ENCODE results near the gene IFT172. TPM values are rescaled to one million over a fixed set of nuclear protein-coding genes. Genes with fewer than 3 reads are reported as not detected.

Gene IFT172
- total and polyA plus RNA-seq, 3 experiments from 2014 or later = 5.3 to 13.8 (median 12.0) TPM

DNA sequence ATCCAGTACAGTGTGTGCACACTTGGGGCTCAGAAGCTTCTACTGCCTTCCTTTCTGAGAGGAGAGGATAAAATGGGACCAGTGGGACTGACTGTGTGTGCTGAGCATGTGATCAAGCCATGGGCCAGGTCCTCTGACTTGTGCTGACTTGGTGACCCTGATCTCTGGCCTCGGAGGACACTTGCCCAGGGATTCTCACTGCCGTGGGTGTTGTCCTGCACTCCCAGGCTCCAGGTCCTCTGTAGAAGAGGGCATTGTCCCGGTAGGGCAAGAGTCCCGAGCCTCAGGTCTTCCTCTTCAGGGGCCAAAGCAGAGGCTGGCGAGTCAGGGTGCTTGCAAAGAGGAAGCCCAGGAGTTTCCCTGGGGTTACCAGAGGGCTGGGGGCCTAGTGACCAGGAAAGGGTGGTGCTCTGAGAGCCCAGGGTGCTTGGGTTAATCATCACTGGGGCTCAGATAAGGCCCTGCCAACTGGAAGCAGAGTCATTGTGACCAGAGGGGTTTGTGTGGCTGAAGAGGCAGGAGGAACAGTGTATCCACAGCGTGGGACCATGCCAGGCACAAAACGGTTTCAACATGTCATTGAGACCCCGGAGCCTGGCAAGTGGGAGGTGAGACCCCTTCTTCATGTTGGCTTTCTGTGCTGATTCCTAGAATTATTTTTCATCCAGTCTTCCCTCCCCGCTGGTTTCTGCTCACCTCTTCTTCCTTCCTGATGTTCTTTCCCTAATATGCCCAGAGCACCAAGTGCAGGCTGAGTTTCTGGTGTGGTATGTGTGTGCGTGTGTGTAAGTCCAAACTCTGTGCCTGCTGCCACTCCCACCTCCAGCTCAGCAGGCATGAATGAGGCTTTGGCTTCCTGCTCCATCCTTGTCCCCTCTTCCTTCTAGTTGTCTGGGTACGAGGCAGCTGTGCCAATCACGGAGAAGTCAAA lies 7.1 kb upstream of the IFT172 start, which contains the start of gene GCKR:
Gene GCKR (plus strand): TSS at position 483 of the 931 bp plus-strand sequence. CDS start 66 bp downstream, at position 549.
- no peak for DNase-seq
- no peaks in the 10 kb centered on the region for H3K9me3 ChIP-seq (ENCODE audit: low read length)
- Mint-ChIP-seq H3K4me1 (peaks cover 4 to 19% (median 8%) of the 10 kb centered on the region in 3 donors), H3K36me3 (no peaks in the 10 kb centered on the region), H3K27ac (peak within 1 kb of the TSS in 4 of 8 donors; percentile 5 to 73 (median 31)), H3K9me3 (no peaks in the 10 kb centered on the region), H3K27me3 (peaks cover 52 to 55% of the 10 kb centered on the region in 2 donors), H3K4me3 (peak within 1 kb of the TSS; percentile 14 to 75 (median 47))
- no peaks in the 10 kb centered on the region for H3K36me3 ChIP-seq (ENCODE audit: insufficient read depth, low read length)
- H3K27ac ChIP-seq (ENCODE audit: low read depth, low read length) = no peak within 1 kb of the TSS
- CTCF ChIA-PET = no interaction called here
- no peak within 1 kb of the TSS for H3K4me3 ChIP-seq (ENCODE audit: low read length)
- peaks cover 33% of the 10 kb centered on the region for H3K27me3 ChIP-seq (ENCODE audit: insufficient read depth, low read length, poor library complexity, severe bottlenecking)
- POLR2A ChIA-PET = no interaction called here
- peaks cover 9% of the 10 kb centered on the region for H3K4me1 ChIP-seq (ENCODE audit: insufficient read depth, low read length)

DNA sequence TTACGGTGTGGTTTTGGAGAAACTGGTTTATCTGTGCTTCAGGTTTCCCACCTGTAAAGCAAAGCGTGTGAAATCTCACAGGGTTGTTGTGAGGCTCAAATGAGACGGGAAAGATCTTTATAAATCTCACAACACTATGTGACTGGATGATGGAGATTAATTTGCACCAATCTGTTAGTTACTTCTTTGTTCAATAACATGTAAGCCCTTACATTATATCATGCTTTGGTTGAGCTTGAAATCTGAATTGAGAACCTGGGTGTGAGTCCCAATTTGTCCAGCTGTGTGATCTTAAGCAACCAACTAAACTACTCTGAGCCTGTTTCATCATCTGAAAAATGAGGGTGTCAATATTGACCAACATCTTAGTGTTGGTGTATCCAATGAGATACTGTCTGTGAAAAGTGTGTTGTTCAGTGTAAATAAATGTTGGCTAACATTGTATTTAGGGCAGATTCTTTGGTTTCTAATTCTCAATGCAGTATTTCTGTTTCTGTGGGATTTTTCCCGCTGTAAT lies 6.4 kb upstream of the IFT172 start:
- ChIA-PET POLR2A (no interaction called here), CTCF (no interaction called here)
- Mint-ChIP-seq H3K27ac (peak overlapping the region in 3 of 8 donors; percentile 5 to 73 (median 27)), H3K4me1 (peaks cover 4 to 20% (median 8%) of the 10 kb centered on the region in 3 donors), H3K9me3 (no peaks in the 10 kb centered on the region), H3K4me3 (peak overlapping the region; percentile 14 to 75 (median 47)), H3K27me3 (peaks cover 52 to 55% of the 10 kb centered on the region in 2 donors), H3K36me3 (no peaks in the 10 kb centered on the region)
- no peaks in the 10 kb centered on the region for H3K9me3 ChIP-seq (ENCODE audit: low read length)
- no peak for DNase-seq
- peaks cover 9% of the 10 kb centered on the region for H3K4me1 ChIP-seq (ENCODE audit: insufficient read depth, low read length)
- no peaks in the 10 kb centered on the region for H3K36me3 ChIP-seq (ENCODE audit: insufficient read depth, low read length)
- H3K27ac ChIP-seq (ENCODE audit: low read depth, low read length) = no peak overlapping the region
- H3K4me3 ChIP-seq (ENCODE audit: low read length) = no peak overlapping the region
- peaks cover 33% of the 10 kb centered on the region for H3K27me3 ChIP-seq (ENCODE audit: insufficient read depth, low read length, poor library complexity, severe bottlenecking)

DNA sequence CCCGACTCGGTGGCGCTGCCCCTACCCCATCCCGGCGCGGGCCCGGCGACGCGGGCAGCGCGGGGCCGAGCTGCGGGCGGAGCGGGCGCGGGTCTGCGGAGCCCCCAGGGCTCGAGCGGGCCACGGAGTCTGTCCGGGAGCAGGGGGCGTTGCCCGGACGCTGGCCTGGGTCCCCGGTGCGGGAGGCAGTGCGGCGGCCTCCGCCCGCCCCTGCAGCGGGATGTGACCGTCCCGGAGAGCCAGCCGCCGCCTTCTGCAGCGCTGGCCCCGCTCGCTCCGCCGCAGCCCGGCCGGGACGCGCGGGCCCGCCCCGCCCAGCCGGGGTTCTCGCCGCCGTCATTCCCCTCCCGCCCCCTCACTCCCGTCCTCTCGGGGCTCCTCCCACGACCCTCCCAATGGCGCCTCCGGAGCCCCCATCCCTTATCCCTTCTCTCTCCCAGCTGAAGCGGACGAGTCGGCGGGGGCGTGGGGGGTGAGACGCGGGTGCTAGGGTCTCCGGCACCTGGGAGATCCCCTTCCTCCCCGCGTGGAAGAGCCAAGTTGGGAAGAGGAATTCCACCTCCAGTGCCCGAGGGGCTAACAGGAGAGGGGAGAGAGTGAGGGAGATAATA lies 5.5 kb upstream of the IFT172 start, which contains the start of gene FNDC4:
Gene FNDC4 (minus strand): TSS at position 257 of the 611 bp plus-strand sequence. CDS start 521 bp downstream, outside the sequence.
- ChIA-PET CTCF (no interaction called here), POLR2A (no interaction called here)
- no peaks in the 10 kb centered on the region for H3K9me3 ChIP-seq (ENCODE audit: low read length)
- Mint-ChIP-seq H3K27ac (peak within 1 kb of the TSS in 4 of 8 donors; percentile 32 to 84 (median 72)), H3K36me3 (no peaks in the 10 kb centered on the region), H3K4me1 (peaks cover 6 to 26% (median 10%) of the 10 kb centered on the region in 3 donors), H3K4me3 (peak within 1 kb of the TSS; percentile 14 to 89 (median 68)), H3K9me3 (no peaks in the 10 kb centered on the region), H3K27me3 (peaks cover 52 to 55% of the 10 kb centered on the region in 2 donors)
- peaks cover 9% of the 10 kb centered on the region for H3K4me1 ChIP-seq (ENCODE audit: insufficient read depth, low read length)
- DNase-seq = peak in 4 of 5 donors; percentile 14 to 49 (median 19)
- H3K27me3 ChIP-seq (ENCODE audit: insufficient read depth, low read length, poor library complexity, severe bottlenecking) = peaks cover 33% of the 10 kb centered on the region
- H3K36me3 ChIP-seq (ENCODE audit: insufficient read depth, low read length) = no peaks in the 10 kb centered on the region
- H3K27ac ChIP-seq (ENCODE audit: low read depth, low read length) = no peak within 1 kb of the TSS
- H3K4me3 ChIP-seq (ENCODE audit: low read length) = peak within 1 kb of the TSS; percentile 21

DNA sequence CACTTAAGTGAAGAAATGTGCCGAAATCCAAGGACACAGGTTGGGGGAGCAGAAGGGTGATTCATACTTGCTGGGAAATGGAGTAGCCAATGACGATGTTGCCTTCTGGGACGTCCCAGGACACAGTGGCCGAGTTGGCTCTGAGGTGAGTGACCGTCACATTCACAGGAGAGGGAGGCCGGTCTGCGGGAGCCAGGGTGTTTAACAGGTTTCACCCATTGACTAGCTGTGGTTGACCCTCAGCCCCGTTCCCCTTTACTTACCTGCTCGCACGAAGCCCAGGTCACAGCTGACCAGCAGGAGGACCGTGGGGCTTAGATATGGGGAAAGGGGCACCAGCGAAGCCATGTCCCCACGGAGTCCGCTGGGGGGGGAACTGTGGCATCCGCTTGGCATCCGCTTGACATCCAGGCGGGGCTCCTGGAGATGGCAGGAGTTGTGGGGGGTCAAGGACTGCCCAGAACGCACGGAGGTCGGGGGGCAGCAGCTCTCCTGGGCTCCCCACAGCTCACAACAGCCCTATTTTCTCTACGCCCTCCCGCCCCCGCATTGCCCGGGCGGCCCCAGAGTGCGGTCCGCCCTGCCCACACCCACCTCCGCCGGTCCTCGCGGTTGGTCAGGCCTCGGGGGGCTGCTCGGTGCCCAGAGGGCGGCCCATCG lies 4.9 kb upstream of the IFT172 start:
- Mint-ChIP-seq H3K36me3 (peaks cover 0 to under 1% (median 0%) of the 10 kb centered on the region in 3 donors), H3K9me3 (no peaks in the 10 kb centered on the region), H3K4me3 (peak overlapping the region in 6 of 7 donors; percentile 49 to 80 (median 56)), H3K27me3 (peaks cover 52 to 54% of the 10 kb centered on the region in 2 donors), H3K4me1 (peaks cover 13 to 33% (median 17%) of the 10 kb centered on the region in 3 donors), H3K27ac (peak overlapping the region in 4 of 8 donors; percentile 31 to 84 (median 56))
- Histone ChIP-seq H3K9me3 (ENCODE audit: low read length) (no peaks in the 10 kb centered on the region), H3K4me1 (ENCODE audit: insufficient read depth, low read length) (peaks cover 10% of the 10 kb centered on the region), H3K27ac (ENCODE audit: low read depth, low read length) (no peak overlapping the region), H3K36me3 (ENCODE audit: insufficient read depth, low read length) (no peaks in the 10 kb centered on the region), H3K4me3 (ENCODE audit: low read length) (no peak overlapping the region), H3K27me3 (ENCODE audit: insufficient read depth, low read length, poor library complexity, severe bottlenecking) (peaks cover 33% of the 10 kb centered on the region)
- peak in 1 of 5 donors; percentile 20 for DNase-seq
- ChIA-PET POLR2A (no interaction called here), CTCF (no interaction called here)

DNA sequence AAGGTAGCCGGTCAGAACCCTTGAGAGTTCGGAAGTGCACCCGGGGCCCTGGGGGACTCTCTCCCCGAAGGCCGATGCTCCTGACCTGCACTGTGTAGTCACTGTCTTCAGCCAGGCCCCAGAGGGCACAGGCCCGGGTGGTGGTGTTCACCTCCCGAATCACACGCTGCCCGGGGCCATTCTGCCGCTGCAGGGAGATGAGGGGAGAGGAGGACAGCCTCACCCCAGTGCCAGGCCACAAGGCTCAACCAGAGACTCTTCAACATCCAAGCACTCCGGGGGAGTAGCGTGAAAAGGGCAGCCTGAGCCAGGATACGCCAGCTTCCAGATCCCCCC lies 4.4 kb upstream of the IFT172 start:
- no peaks in the 10 kb centered on the region for H3K9me3 ChIP-seq (ENCODE audit: low read length)
- no peak for DNase-seq
- peaks cover 33% of the 10 kb centered on the region for H3K27me3 ChIP-seq (ENCODE audit: insufficient read depth, low read length, poor library complexity, severe bottlenecking)
- H3K9me3 Mint-ChIP-seq = no peaks in the 10 kb centered on the region
- POLR2A ChIA-PET = no interaction called here
- CTCF ChIA-PET = no interaction called here
- H3K36me3 Mint-ChIP-seq = peaks cover 0 to 2% (median 0%) of the 10 kb centered on the region in 3 donors
- H3K36me3 ChIP-seq (ENCODE audit: insufficient read depth, low read length) = no peaks in the 10 kb centered on the region
- H3K27ac ChIP-seq (ENCODE audit: low read depth, low read length) = no peak overlapping the region
- H3K4me3 Mint-ChIP-seq = peak overlapping the region in 6 of 7 donors; percentile 22 to 80 (median 54)
- peaks cover 17 to 37% (median 22%) of the 10 kb centered on the region in 3 donors for H3K4me1 Mint-ChIP-seq
- peaks cover 15% of the 10 kb centered on the region for H3K4me1 ChIP-seq (ENCODE audit: insufficient read depth, low read length)
- peaks cover 51 to 52% of the 10 kb centered on the region in 2 donors for H3K27me3 Mint-ChIP-seq
- H3K4me3 ChIP-seq (ENCODE audit: low read length) = no peak overlapping the region
- peak overlapping the region in 5 of 8 donors; percentile 6 to 64 (median 43) for H3K27ac Mint-ChIP-seq

DNA sequence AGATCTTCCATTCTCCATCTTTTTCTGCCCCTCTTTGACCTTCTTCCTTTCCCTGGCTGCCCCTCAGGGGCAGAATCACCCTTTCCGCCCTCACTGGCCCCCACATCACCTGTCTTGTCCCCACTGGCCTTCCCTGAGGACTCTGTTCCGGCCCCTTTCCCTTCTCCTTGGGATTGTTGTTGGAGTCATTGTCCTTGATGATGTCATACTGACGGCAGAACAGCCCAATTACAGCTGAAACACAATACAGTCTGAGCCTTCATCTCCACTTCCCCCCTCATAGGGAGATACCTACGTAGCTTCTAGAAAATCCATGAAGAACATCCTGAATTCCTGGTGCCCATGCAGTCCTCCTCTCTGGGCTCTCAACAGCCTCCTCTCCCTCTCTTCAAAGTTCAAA lies 3.0 kb upstream of the IFT172 start:
- Histone ChIP-seq H3K4me3 (ENCODE audit: low read length) (no peak overlapping the region), H3K27ac (ENCODE audit: low read depth, low read length) (no peak overlapping the region), H3K36me3 (ENCODE audit: insufficient read depth, low read length) (no peaks in the 10 kb centered on the region), H3K27me3 (ENCODE audit: insufficient read depth, low read length, poor library complexity, severe bottlenecking) (peaks cover 33% of the 10 kb centered on the region), H3K9me3 (ENCODE audit: low read length) (no peaks in the 10 kb centered on the region), H3K4me1 (ENCODE audit: insufficient read depth, low read length) (peaks cover 18% of the 10 kb centered on the region)
- POLR2A ChIA-PET = interaction anchor here (0.6 kb wide), 1 partner anchor 102 kb away, joined by 7 read pairs; no protein-coding TSS in a partner anchor
- H3K9me3 Mint-ChIP-seq = no peaks in the 10 kb centered on the region
- DNase-seq = no peak
- H3K4me1 Mint-ChIP-seq = peaks cover 17 to 41% (median 23%) of the 10 kb centered on the region in 3 donors
- CTCF ChIA-PET = no interaction called here
- peaks cover 38 to 40% of the 10 kb centered on the region in 2 donors for H3K27me3 Mint-ChIP-seq
- H3K4me3 Mint-ChIP-seq = peak overlapping the region in 3 of 7 donors; percentile 2 to 79 (median 5)
- peak overlapping the region in 5 of 8 donors; percentile 63 to 100 (median 76) for H3K27ac Mint-ChIP-seq
- H3K36me3 Mint-ChIP-seq = peaks cover 0 to 2% (median 0%) of the 10 kb centered on the region in 3 donors

DNA sequence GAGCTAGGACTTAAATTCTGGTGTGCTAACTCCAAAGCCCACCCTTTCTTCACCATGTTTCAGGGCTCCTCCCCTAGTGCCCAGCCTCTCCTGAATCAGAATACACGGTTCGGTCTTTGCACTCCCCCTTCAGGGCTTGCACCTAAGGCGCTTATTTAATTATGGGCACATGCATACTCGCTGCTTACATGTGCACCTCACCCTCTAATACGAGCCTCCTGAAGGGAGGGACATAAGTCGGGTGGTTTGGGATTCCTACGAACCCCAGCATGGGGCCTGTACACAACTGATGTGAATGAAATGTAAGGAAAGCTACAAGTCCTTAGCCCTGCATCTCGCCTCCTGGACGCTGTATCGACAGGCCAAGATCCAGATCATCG lies 435 bp downstream of the IFT172 start:
- Mint-ChIP-seq H3K9me3 (no peaks in the 10 kb centered on the region), H3K4me3 (peak overlapping the region; percentile 72 to 92 (median 88)), H3K27me3 (peaks cover 9 to 13% of the 10 kb centered on the region in 2 donors), H3K36me3 (peaks cover 0 to 10% (median 3%) of the 10 kb centered on the region in 3 donors), H3K27ac (peak overlapping the region; percentile 92 to 100 (median 99)), H3K4me1 (peaks cover 13 to 28% (median 15%) of the 10 kb centered on the region in 3 donors)
- H3K4me1 ChIP-seq (ENCODE audit: insufficient read depth, low read length) = peaks cover 9% of the 10 kb centered on the region
- no peak for DNase-seq
- ChIA-PET POLR2A (no interaction called here), CTCF (no interaction called here)
- peak overlapping the region; percentile 92 for H3K27ac ChIP-seq (ENCODE audit: low read depth, low read length)
- no peaks in the 10 kb centered on the region for H3K36me3 ChIP-seq (ENCODE audit: insufficient read depth, low read length)
- peaks cover 4% of the 10 kb centered on the region for H3K27me3 ChIP-seq (ENCODE audit: insufficient read depth, low read length, poor library complexity, severe bottlenecking)
- peak overlapping the region; percentile 79 for H3K4me3 ChIP-seq (ENCODE audit: low read length)
- H3K9me3 ChIP-seq (ENCODE audit: low read length) = no peaks in the 10 kb centered on the region
